Measurements from ENCODE around the gene RSPH4A. TPM values are rescaled to one million over a fixed set of nuclear protein-coding genes. Genes with fewer than 3 reads are reported as not detected.

RSPH4A gene
- total and polyA plus RNA-seq, 11 donors = 0.12 to 0.42 (median 0.20) TPM; not detected in 2

- peaks cover 0 to 2% (median 0%) of the 10 kb centered on the region in 12 donors for H3K9me3 ChIP-seq
- no peak for TF ChIP-seq POLR2A (IDR thresholded peaks at IDR 0.05)
- TF ChIP-seq CTCF (IDR thresholded peaks at IDR 0.05) = no peak
- intact Hi-C loops (cut with DNase I) = no loop called here
- 67 to 71% (median 70%) methylated on average over 5 of the region's 5 CpGs for WGBS, 4 donors
- ATAC-seq (no peak), DNase-seq (no peak)
- no peaks in the 10 kb centered on the region for H3K27me3 ChIP-seq
- peaks cover 0 to 29% (median 9%) of the 10 kb centered on the region in 12 donors for H3K4me1 ChIP-seq
- H3K27ac ChIP-seq = peak overlapping the region in 4 of 12 donors; percentile 88 to 95 (median 94)
- peaks cover 0 to 12% (median 0%) of the 10 kb centered on the region in 9 donors for H3K36me3 ChIP-seq
- H3K4me3 ChIP-seq = peak overlapping the region in 9 of 12 donors; percentile 65 to 96 (median 77)
Measured at GRCh38 chr6:116682334-116682712, 66.0 kb downstream of the RSPH4A start.

Other genes with a start within 250 kb of the RSPH4A start
- gene DSE, start 245.5 kb upstream of the RSPH4A start, total RNA-seq = 10 to 100 TPM in 8 of 9 donors, 1 to 10 TPM in 1; 9.7 to 37.3 (median 11.1) TPM
- gene DSE, start 245.5 kb upstream of the RSPH4A start, polyA plus RNA-seq = 1 to 10 TPM; 3.2 to 6.3 TPM
- 10 to 100 TPM in 1 of 9 donors, 1 to 10 TPM in 2, under 1 TPM in 5, not detected in 1; 0.37 to 52.4 (median 0.67) TPM for gene CALHM6, start 155.1 kb upstream of the RSPH4A start, total RNA-seq
- gene CALHM6, start 155.1 kb upstream of the RSPH4A start, polyA plus RNA-seq = 1 to 10 TPM; 1.3 to 1.8 TPM
- 1 to 10 TPM; 1.4 to 3.0 (median 1.8) TPM for gene CALHM5, start 104.8 kb upstream of the RSPH4A start, total RNA-seq
- 1 to 10 TPM in 1 of 2 donors, under 1 TPM in 1; 0.76 to 1.3 TPM for gene CALHM5, start 104.8 kb upstream of the RSPH4A start, polyA plus RNA-seq
- gene TRAPPC3L, start 70.8 kb upstream of the RSPH4A start, total RNA-seq = under 1 TPM in 4 of 9 donors, not detected in 5; 0.11 to 0.29 (median 0.19) TPM
- gene TRAPPC3L, start 70.8 kb upstream of the RSPH4A start, polyA plus RNA-seq = not detected
- under 1 TPM in 1 of 9 donors, not detected in 8; 0.67 TPM for gene CALHM4, start 62.7 kb upstream of the RSPH4A start, total RNA-seq
- under 1 TPM in 1 of 2 donors, not detected in 1; 0.10 TPM for gene CALHM4, start 62.7 kb upstream of the RSPH4A start, polyA plus RNA-seq
- gene RWDD1, start 45.0 kb upstream of the RSPH4A start, total RNA-seq = 10 to 100 TPM; 35.9 to 70.5 (median 48.8) TPM
- gene RWDD1, start 45.0 kb upstream of the RSPH4A start, polyA plus RNA-seq = 100 to 1,000 TPM in 1 of 2 donors, 10 to 100 TPM in 1; 69.1 to 124 TPM
- gene ZUP1, start 52.3 kb downstream of the RSPH4A start, total RNA-seq = 1 to 10 TPM; 2.6 to 5.3 (median 3.7) TPM
- 1 to 10 TPM; 3.7 to 4.5 TPM for gene ZUP1, start 52.3 kb downstream of the RSPH4A start, polyA plus RNA-seq
- gene KPNA5, start 64.7 kb downstream of the RSPH4A start, total RNA-seq = 10 to 100 TPM in 3 of 9 donors, 1 to 10 TPM in 6; 3.1 to 12.5 (median 9.1) TPM
- gene KPNA5, start 64.7 kb downstream of the RSPH4A start, polyA plus RNA-seq = 1 to 10 TPM; 1.6 to 2.6 TPM
- 1 to 10 TPM; 2.7 to 8.9 (median 3.4) TPM for gene FAM162B, start 149.2 kb downstream of the RSPH4A start, total RNA-seq
- 1 to 10 TPM; 3.7 to 4.5 TPM for gene FAM162B, start 149.2 kb downstream of the RSPH4A start, polyA plus RNA-seq
- not detected for gene GPRC6A, start 212.6 kb downstream of the RSPH4A start, total RNA-seq
- not detected for gene GPRC6A, start 212.6 kb downstream of the RSPH4A start, polyA plus RNA-seq